T47D (cell line): ENCODE results near the gene ELP4.

Source experiments
- DNase-seq, 2 experiments: peaks; one replicate each; pipeline versions ENCODE4 v3.0.0 to v3.0.0-alpha.2; 2011 to 2012; ENCODE audit warnings: low read depth in 1 of 2, low spot score in 1 of 2
- JUND ChIP-seq: IDR thresholded peaks from 2 replicates; pipeline ENCODE4 v1.6.1; 2012; ENCODE audit warnings: low read depth
- in situ Hi-C: cut with HindIII; loops from 2 replicates; pipeline ENCODE4 v1.10.0; 2016; ENCODE audit warnings: low sequenced_read_pairs, low pct_unique_long_range_greater_than_20kb

The ELP4 gene

GRCh38 chr11:31763296-31763695 is 253.7 kb downstream of the ELP4 start:
- in situ Hi-C loops = no loop called here
- no peak for TF ChIP-seq JUND
- no peak for DNase-seq

- in situ Hi-C loops = no loop called here
- no peak for DNase-seq
- TF ChIP-seq JUND = no peak
Observed at GRCh38 chr11:31764261-31764660, 254.7 kb downstream of the ELP4 start.

- DNase-seq = no peak
- TF ChIP-seq JUND = no peak
- in situ Hi-C loops = no loop called here
Observed at GRCh38 chr11:31764766-31765165, 255.2 kb downstream of the ELP4 start.

GRCh38 chr11:31767066-31767465 is 257.5 kb downstream of the ELP4 start:
- no peak for TF ChIP-seq JUND
- no peak for DNase-seq
- in situ Hi-C loops = no loop called here

GRCh38 chr11:31767685-31768084 is 258.1 kb downstream of the ELP4 start:
- in situ Hi-C loops = no loop called here
- TF ChIP-seq JUND = no peak
- no peak for DNase-seq

- in situ Hi-C loops = no loop called here
- no peak for DNase-seq
- TF ChIP-seq JUND = no peak
Observed at GRCh38 chr11:31768749-31769640, 259.4 kb downstream of the ELP4 start.

- no peak for DNase-seq
- no peak for TF ChIP-seq JUND
- in situ Hi-C loops = no loop called here
Observed at GRCh38 chr11:31770011-31770700, 260.6 kb downstream of the ELP4 start.

GRCh38 chr11:31772412-31772811 is 262.8 kb downstream of the ELP4 start:
- no peak for TF ChIP-seq JUND
- in situ Hi-C loops = no loop called here

GRCh38 chr11:31779374-31779791 is 269.8 kb downstream of the ELP4 start:
- TF ChIP-seq JUND = no peak
- in situ Hi-C loops = no loop called here
- DNase-seq = no peak

More at GRCh38 chr11:31772412-31772811, 262.8 kb downstream of the ELP4 start:
- DNase-seq = no peak

GRCh38 chr11:31780078-31780477 is 270.5 kb downstream of the ELP4 start:
- DNase-seq = no peak
- no peak for TF ChIP-seq JUND

GRCh38 chr11:31780480-31780971 is 271.0 kb downstream of the ELP4 start:
- in situ Hi-C loops = no loop called here
- TF ChIP-seq JUND = no peak
- DNase-seq = no peak

More at GRCh38 chr11:31780078-31780477, 270.5 kb downstream of the ELP4 start:
- in situ Hi-C loops = no loop called here

GRCh38 chr11:31782257-31782656 is 272.7 kb downstream of the ELP4 start:
- in situ Hi-C loops = no loop called here
- no peak for TF ChIP-seq JUND
- DNase-seq = no peak

GRCh38 chr11:31783252-31783651 is 273.7 kb downstream of the ELP4 start:
- in situ Hi-C loops = no loop called here
- no peak for TF ChIP-seq JUND
- DNase-seq = no peak
